ENCODE data around the gene CDYL2. TPM values are rescaled to one million over a fixed set of nuclear protein-coding genes. Genes with fewer than 3 reads are reported as not detected.
"Not testable (repeated sequence)": the region's sequence is repeated elsewhere in the genome, so short reads cannot be mapped to it uniquely, and the experiment has no call there.

Gene CDYL2
- total RNA-seq, 3 donors from 2014 or later, result 6.4 to 12.1 (median 10.7) TPM

- H3K27ac ChIP-seq, result no peak overlapping the region
- H3K4me3 ChIP-seq, result no peak overlapping the region
- no peaks in the 10 kb centered on the region for H3K27me3 ChIP-seq
- H3K9me3 ChIP-seq, result peaks cover 10 to 18% of the 10 kb centered on the region in 2 donors
- TF ChIP-seq POLR2AphosphoS5 (IDR thresholded peaks at IDR 0.05), result no peak
- intact Hi-C loops (cut with DNase I; ENCODE audit: low total_unique reads), result no loop called here
- H3K36me3 ChIP-seq, result no peaks in the 10 kb centered on the region
- DNase-seq (ENCODE audit: low spot score in 2 of 2), result no peak
- no peaks in the 10 kb centered on the region for H3K4me1 ChIP-seq
Observed at GRCh38 chr16:80735846-80736245, 68.6 kb downstream of the CDYL2 start.

DNA sequence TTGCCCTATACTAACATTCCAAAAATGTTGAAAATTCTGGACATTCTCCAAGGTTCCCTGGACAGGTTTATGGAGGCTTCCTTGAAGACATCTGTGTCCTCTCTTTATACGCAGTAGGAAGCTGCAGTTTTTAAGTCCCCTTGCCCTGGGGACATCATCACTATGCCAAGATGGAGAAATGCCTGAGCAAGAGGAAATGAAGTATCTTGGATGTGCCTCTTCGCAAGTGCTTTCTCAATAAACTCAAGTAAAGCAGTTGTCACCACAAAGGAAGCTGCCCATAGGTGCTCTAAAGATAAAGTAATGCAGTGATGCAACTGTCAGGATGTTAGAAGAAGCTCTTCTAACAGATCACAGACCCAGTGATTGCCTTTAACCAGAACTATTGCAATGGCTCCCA lies 71.0 kb downstream of the CDYL2 start:
- Histone ChIP-seq H3K27ac (no peak overlapping the region), H3K27me3 (no peaks in the 10 kb centered on the region), H3K4me3 (no peak overlapping the region), H3K4me1 (no peaks in the 10 kb centered on the region), H3K36me3 (no peaks in the 10 kb centered on the region), H3K9me3 (peaks cover 0 to 4% of the 10 kb centered on the region in 2 donors)
- TF ChIP-seq, protein P1, sequence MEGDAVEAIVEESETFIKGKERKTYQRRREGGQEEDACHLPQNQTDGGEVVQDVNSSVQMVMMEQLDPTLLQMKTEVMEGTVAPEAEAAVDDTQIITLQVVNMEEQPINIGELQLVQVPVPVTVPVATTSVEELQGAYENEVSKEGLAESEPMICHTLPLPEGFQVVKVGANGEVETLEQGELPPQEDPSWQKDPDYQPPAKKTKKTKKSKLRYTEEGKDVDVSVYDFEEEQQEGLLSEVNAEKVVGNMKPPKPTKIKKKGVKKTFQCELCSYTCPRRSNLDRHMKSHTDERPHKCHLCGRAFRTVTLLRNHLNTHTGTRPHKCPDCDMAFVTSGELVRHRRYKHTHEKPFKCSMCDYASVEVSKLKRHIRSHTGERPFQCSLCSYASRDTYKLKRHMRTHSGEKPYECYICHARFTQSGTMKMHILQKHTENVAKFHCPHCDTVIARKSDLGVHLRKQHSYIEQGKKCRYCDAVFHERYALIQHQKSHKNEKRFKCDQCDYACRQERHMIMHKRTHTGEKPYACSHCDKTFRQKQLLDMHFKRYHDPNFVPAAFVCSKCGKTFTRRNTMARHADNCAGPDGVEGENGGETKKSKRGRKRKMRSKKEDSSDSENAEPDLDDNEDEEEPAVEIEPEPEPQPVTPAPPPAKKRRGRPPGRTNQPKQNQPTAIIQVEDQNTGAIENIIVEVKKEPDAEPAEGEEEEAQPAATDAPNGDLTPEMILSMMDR (IDR thresholded peaks at IDR 0.05), result no peak
- no peak for TF ChIP-seq POLR2AphosphoS5 (IDR thresholded peaks at IDR 0.05)
- no peak for TF ChIP-seq POLR2A (IDR thresholded peaks at IDR 0.05)
- DNase-seq (ENCODE audit: low spot score in 2 of 2), result no peak
- intact Hi-C loops (cut with DNase I; ENCODE audit: low total_unique reads), result no loop called here

GRCh38 chr16:80731915-80732314 lies 72.5 kb downstream of the CDYL2 start:
- DNase-seq (ENCODE audit: low spot score in 2 of 2), result no peak
- intact Hi-C loops (cut with DNase I; ENCODE audit: low total_unique reads), result no loop called here
- no peaks in the 10 kb centered on the region for H3K4me1 ChIP-seq
- no peak overlapping the region for H3K27ac ChIP-seq
- TF ChIP-seq POLR2A (IDR thresholded peaks at IDR 0.05) (no peak), POLR2AphosphoS5 (IDR thresholded peaks at IDR 0.05) (no peak)
- TF ChIP-seq, protein P1 (IDR thresholded peaks at IDR 0.05), result no peak
- no peaks in the 10 kb centered on the region for H3K27me3 ChIP-seq
- H3K36me3 ChIP-seq, result no peaks in the 10 kb centered on the region
- H3K9me3 ChIP-seq, result peaks cover 0 to 4% of the 10 kb centered on the region in 2 donors
- no peak overlapping the region for H3K4me3 ChIP-seq

DNA sequence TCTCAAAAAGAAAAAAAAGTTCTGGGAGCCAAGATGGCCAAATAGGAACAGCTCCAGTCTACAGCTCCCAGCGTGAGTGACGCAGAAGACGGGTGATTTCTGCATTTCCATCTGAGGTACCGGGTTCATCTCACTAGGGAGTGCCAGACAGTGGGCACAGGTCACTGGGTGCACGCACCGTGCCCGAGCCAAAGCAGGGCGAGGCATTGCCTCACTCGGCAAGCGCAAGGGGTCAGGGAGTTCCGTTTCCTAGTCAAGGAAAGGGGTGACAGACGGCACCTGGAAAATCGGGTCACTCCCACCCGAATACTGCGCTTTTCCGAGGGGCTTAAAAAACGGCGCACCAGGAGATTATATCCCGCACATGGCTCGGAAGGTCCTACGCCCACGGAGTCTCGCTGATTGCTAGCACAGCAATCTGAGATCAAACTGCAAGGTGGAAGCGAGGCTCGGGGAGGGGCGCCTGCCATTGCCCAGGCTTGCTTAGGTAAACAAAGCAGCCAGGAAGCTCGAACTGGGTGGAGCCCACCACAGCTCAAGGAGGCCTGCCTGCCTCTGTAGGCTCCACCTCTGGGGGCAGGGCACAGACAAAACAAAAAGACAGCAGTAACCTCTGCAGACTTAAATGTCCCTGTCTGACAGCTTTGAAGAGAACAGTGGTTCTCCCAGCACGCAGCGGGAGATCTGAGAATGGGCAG lies 77.2 kb downstream of the CDYL2 start:
- H3K9me3 ChIP-seq, result peaks cover 10 to 12% of the 10 kb centered on the region in 2 donors
- H3K4me3 ChIP-seq; H3K4me1 ChIP-seq; H3K27me3 ChIP-seq; DNase-seq (ENCODE audit: low spot score in 2 of 2); H3K27ac ChIP-seq; H3K36me3 ChIP-seq; intact Hi-C loops (cut with DNase I; ENCODE audit: low total_unique reads): not testable (repeated sequence)

DNA sequence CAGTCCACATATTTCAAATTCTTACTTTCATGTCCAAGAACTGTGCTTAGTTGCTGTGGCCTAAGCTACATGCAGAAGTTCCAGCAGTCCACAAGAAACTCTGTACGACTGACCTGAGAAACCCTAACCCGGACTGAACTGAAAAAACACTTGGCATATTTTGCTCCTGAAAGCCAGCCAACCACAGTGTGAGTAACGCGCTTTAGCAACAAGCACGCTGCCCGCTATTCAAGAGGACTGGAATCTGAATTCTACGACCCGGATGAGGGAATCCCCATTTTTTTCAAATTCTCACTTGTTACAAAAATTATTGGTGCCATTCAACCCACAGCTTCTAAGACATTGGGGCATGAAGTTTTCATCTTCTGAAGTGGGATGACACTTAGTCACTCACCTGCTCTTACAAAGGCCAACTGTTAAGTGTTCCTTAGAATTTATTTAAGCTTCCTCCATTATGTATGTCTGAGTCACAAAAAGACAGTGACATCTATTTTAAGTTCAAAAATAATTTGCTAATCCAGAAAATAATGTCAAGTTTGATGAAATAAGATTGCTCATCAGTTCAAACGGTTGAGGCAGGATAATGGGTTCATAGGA lies 78.7 kb downstream of the CDYL2 start:
- H3K27ac ChIP-seq, result no peak overlapping the region
- no peak for TF ChIP-seq POLR2A (IDR thresholded peaks at IDR 0.05)
- TF ChIP-seq, protein P1 (IDR thresholded peaks at IDR 0.05), result no peak
- no peak for TF ChIP-seq POLR2AphosphoS5 (IDR thresholded peaks at IDR 0.05)
- DNase-seq (ENCODE audit: low spot score in 2 of 2), result no peak
- peaks cover 8 to 10% of the 10 kb centered on the region in 2 donors for H3K9me3 ChIP-seq
- intact Hi-C loops (cut with DNase I; ENCODE audit: low total_unique reads), result no loop called here
- H3K27me3 ChIP-seq, result no peaks in the 10 kb centered on the region
- H3K4me3 ChIP-seq, result no peak overlapping the region
- no peaks in the 10 kb centered on the region for H3K4me1 ChIP-seq
- no peaks in the 10 kb centered on the region for H3K36me3 ChIP-seq

GRCh38 chr16:80723981-80724380 lies 80.4 kb downstream of the CDYL2 start:
- no peak overlapping the region for H3K4me3 ChIP-seq
- no peaks in the 10 kb centered on the region for H3K27me3 ChIP-seq
- H3K9me3 ChIP-seq, result peaks cover 8 to 10% of the 10 kb centered on the region in 2 donors
- no peak for DNase-seq (ENCODE audit: low spot score in 2 of 2)
- H3K27ac ChIP-seq, result no peak overlapping the region
- H3K4me1 ChIP-seq, result no peaks in the 10 kb centered on the region
- no peaks in the 10 kb centered on the region for H3K36me3 ChIP-seq
- TF ChIP-seq POLR2A (IDR thresholded peaks at IDR 0.05) (no peak), POLR2AphosphoS5 (IDR thresholded peaks at IDR 0.05) (no peak)
- TF ChIP-seq, protein P1 (IDR thresholded peaks at IDR 0.05), result no peak
- intact Hi-C loops (cut with DNase I; ENCODE audit: low total_unique reads), result no loop called here
